Duodenal mucosa (tissue), 2 donors: Measurements from ENCODE around the gene GAREM2.
"Not testable (repeated sequence)": the region's sequence is repeated elsewhere in the genome, so short reads cannot be mapped to it uniquely, and the experiment has no call there.

ENCODE experiments used
- H3K27ac ChIP-seq: one replicate; pipeline ENCODE4 v1.7.0; 2013; ENCODE audit warnings: low read depth, low read length
- H3K27me3 ChIP-seq, 2 donors: one replicate each; pipeline ENCODE4 v1.7.0; 2013; ENCODE audit warnings: low read length in 2 of 2, control low read depth in 1 of 2; ENCODE audit not compliant: insufficient read depth in 2 of 2, control insufficient read depth in 1 of 2
- H3K36me3 ChIP-seq, 2 donors: one replicate each; pipeline ENCODE4 v1.7.0; 2013; ENCODE audit warnings: low read length in 2 of 2, control low read depth in 1 of 2; ENCODE audit not compliant: insufficient read depth in 2 of 2, control insufficient read depth in 1 of 2
- H3K4me1 ChIP-seq, 2 donors: one replicate each; pipeline ENCODE4 v1.7.0; 2013; ENCODE audit warnings: low read length in 2 of 2, control low read depth in 1 of 2; ENCODE audit not compliant: insufficient read depth in 2 of 2, control insufficient read depth in 1 of 2
- H3K4me3 ChIP-seq, 2 donors: one replicate each; pipeline ENCODE4 v1.7.0; 2013; ENCODE audit warnings: low read length in 2 of 2, low read depth in 1 of 2
- H3K9ac ChIP-seq, 2 donors: one replicate each; pipeline ENCODE4 v1.7.0; 2013; ENCODE audit warnings: low read length in 2 of 2, low read depth in 1 of 2
- H3K9me3 ChIP-seq, 2 donors: one replicate each; pipeline ENCODE4 v1.7.0; 2013; ENCODE audit warnings: low read length in 2 of 2, control low read depth in 1 of 2; ENCODE audit not compliant: control insufficient read depth in 1 of 2

Gene GAREM2

DNA sequence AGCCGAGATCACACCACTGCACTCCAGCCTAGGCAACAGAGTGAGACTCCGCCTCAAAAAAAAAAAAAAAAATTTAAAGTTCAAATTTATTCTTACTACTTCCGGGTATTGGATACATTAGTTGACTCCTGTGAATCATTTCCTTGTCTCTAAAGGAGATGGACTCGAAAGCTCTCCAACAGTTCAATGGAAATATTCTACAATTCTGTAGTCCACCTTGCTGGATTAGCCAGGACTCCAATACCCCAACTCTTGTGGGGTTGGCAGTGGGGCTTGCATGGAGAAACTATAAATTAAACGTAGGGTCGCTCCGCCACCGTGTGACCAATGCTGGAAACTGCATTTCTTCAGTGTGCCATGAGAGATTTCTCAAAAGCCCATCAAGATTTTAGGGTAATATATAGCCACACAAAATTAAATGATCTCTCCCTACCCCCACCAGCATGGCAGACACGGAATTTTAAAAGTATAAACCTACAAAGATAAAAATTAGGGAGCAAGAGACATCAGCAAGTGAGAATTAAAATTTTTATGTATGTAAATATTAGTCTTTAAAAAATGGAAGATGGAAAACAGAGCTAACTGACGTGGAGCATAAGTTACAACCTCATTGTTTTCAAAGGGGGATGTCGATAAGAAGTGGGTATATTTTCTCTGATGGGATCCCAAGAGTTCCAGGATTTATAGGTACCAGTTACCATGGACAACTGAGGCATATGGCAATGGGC lies 27.8 kb upstream of the GAREM2 start:
- Histone ChIP-seq H3K9ac (no peak overlapping the region), H3K27me3 (peaks cover 0 to 7% of the 10 kb centered on the region in 2 donors), H3K27ac (no peak overlapping the region), H3K4me3 (peak overlapping the region in 1 of 2 donors; percentile 31), H3K4me1 (peaks cover 7 to 12% of the 10 kb centered on the region in 2 donors), H3K36me3 (no peaks in the 10 kb centered on the region), H3K9me3 (no peaks in the 10 kb centered on the region)

DNA sequence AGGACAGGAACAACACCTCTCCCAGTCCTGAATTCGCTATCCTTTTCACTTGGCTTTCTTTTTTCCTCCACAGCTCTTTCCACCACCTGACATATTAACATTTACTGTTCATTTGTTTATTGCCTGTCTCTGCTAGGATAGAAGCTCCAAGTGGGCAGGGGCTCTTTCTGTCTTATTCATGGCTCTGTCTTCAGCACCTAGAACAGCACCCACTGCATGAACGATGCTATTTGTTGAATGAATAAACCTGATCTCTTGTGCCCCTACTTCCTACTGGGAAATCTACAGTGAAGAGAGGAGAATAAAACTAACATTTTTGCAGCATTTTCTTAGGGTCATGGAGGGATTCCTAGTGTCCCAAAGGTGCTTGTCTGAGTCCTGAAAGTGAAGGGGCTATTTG lies 24.4 kb upstream of the GAREM2 start:
- H3K9me3 ChIP-seq = no peaks in the 10 kb centered on the region
- H3K36me3 ChIP-seq = no peaks in the 10 kb centered on the region
- H3K9ac ChIP-seq = no peak overlapping the region
- peaks cover 0 to 7% of the 10 kb centered on the region in 2 donors for H3K27me3 ChIP-seq
- H3K4me3 ChIP-seq = no peak overlapping the region
- H3K4me1 ChIP-seq = peaks cover 7 to 8% of the 10 kb centered on the region in 2 donors
- H3K27ac ChIP-seq = no peak overlapping the region

- Histone ChIP-seq H3K9ac (no peak overlapping the region), H3K4me1 (no peaks in the 10 kb centered on the region), H3K9me3 (peaks cover 0 to 4% of the 10 kb centered on the region in 2 donors), H3K27ac (no peak overlapping the region), H3K27me3 (peaks cover 0 to 7% of the 10 kb centered on the region in 2 donors), H3K36me3 (no peaks in the 10 kb centered on the region), H3K4me3 (no peak overlapping the region)
Measured at GRCh38 chr2:26150243-26150642, 22.6 kb upstream of the GAREM2 start.

DNA sequence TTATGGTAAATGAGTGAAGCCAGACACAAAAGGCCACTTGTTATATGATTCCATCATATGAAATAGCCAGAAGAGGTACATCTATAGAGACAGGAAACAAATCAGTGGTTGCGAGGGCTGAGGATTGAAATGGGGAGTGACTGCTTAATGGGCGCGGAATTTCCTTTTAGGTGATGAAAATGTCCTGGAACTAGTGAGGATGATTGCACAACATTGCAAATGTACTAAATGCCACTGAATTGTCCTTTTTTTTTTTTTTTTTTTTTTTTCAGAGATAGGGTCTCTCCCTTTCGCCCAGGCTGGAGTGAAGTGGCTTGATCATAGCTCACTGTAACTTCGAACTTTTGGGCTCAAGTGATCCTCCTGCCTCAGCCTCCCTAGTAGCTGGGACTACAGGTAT lies 15.3 kb upstream of the GAREM2 start:
- no peaks in the 10 kb centered on the region for H3K27me3 ChIP-seq
- no peak overlapping the region for H3K9ac ChIP-seq
- no peak overlapping the region for H3K4me3 ChIP-seq
- no peak overlapping the region for H3K27ac ChIP-seq
- no peaks in the 10 kb centered on the region for H3K4me1 ChIP-seq
- H3K36me3 ChIP-seq = no peaks in the 10 kb centered on the region
- H3K9me3 ChIP-seq = peaks cover 0 to 4% of the 10 kb centered on the region in 2 donors

GRCh38 chr2:26161926-26162325 lies 11.0 kb upstream of the GAREM2 start:
- H3K9me3 ChIP-seq = no peaks in the 10 kb centered on the region
- no peaks in the 10 kb centered on the region for H3K27me3 ChIP-seq
- H3K36me3 ChIP-seq = no peaks in the 10 kb centered on the region
- H3K4me1 ChIP-seq = no peaks in the 10 kb centered on the region
- no peak overlapping the region for H3K9ac ChIP-seq
- H3K4me3 ChIP-seq = no peak overlapping the region
- no peak overlapping the region for H3K27ac ChIP-seq

- Histone ChIP-seq H3K4me3 (no peak overlapping the region), H3K9me3 (no peaks in the 10 kb centered on the region), H3K4me1 (no peaks in the 10 kb centered on the region), H3K27ac (no peak overlapping the region), H3K9ac (no peak overlapping the region), H3K27me3 (no peaks in the 10 kb centered on the region), H3K36me3 (no peaks in the 10 kb centered on the region)
Measured at GRCh38 chr2:26162963-26163362, 9.9 kb upstream of the GAREM2 start.

DNA sequence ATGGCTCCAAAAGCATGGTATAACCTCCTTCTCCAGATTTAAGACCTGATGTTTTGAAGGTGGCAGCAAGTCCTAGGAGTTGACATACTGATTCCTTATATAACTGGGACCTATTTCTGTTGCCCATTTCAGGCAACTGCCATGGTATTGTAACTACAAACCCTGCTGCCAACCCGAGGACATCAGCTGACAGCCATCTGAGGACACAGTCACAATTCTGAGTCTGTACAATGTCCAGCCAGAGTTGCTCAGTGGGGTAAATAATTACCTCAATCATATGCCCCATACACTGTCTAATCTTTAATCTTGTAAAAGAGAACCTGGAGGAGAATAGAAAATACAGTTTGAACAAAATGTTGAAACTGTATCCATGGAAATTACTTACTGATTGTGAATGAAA lies 8.7 kb upstream of the GAREM2 start:
- Histone ChIP-seq H3K9ac (no peak overlapping the region), H3K36me3 (no peaks in the 10 kb centered on the region), H3K27me3 (no peaks in the 10 kb centered on the region), H3K9me3 (no peaks in the 10 kb centered on the region), H3K4me3 (no peak overlapping the region), H3K4me1 (no peaks in the 10 kb centered on the region), H3K27ac (no peak overlapping the region)

GRCh38 chr2:26164641-26165211 lies 8.2 kb upstream of the GAREM2 start:
- Histone ChIP-seq H3K9ac (no peak overlapping the region), H3K27me3 (no peaks in the 10 kb centered on the region), H3K9me3 (no peaks in the 10 kb centered on the region), H3K27ac (no peak overlapping the region), H3K36me3 (no peaks in the 10 kb centered on the region), H3K4me1 (no peaks in the 10 kb centered on the region), H3K4me3 (no peak overlapping the region)

GRCh38 chr2:26165403-26165802 lies 7.5 kb upstream of the GAREM2 start:
- Histone ChIP-seq H3K9ac (no peak overlapping the region), H3K36me3 (no peaks in the 10 kb centered on the region), H3K4me3 (no peak overlapping the region), H3K9me3 (no peaks in the 10 kb centered on the region), H3K27me3 (no peaks in the 10 kb centered on the region), H3K4me1 (no peaks in the 10 kb centered on the region), H3K27ac (no peak overlapping the region)

GRCh38 chr2:26166541-26166940 lies 6.3 kb upstream of the GAREM2 start:
- H3K9ac ChIP-seq, H3K4me3 ChIP-seq, H3K9me3 ChIP-seq, H3K27me3 ChIP-seq, H3K36me3 ChIP-seq, H3K27ac ChIP-seq, H3K4me1 ChIP-seq: not testable (repeated sequence)
